GM18511 (cell line): ENCODE data around the gene HTR6.
"Not testable (repeated sequence)": the region's sequence is repeated elsewhere in the genome, so short reads cannot be mapped to it uniquely, and the experiment has no call there.

Experiments
- ATAC-seq: cut with Tn5 transposase; IDR thresholded peaks from one replicate; pipeline ENCODE4 v1.9.1; 2021; ENCODE audit warnings: mild to moderate bottlenecking, moderate library complexity; ENCODE audit not compliant: unreplicated experiment

Gene HTR6

DNA sequence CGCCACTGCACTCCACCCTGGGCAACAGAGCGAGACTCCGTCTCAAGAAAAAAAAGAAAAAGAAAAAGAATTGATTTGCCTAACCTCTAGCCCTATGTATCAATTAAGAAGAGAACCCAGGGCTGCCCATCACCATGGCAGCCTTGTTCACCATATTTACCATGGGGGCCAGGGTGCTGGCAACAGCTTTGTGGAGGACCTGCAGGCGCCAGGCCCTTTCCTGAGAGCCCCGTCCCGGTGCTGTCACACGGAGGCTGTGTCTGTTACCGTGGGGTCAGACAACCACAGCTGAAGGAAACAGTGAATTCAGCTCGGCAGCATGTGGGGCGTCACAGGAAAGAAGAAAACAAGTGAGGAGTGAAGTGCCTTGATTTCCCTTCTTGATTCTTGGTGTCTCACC is 27.1 kb upstream of the HTR6 start:
- no peak for ATAC-seq

DNA sequence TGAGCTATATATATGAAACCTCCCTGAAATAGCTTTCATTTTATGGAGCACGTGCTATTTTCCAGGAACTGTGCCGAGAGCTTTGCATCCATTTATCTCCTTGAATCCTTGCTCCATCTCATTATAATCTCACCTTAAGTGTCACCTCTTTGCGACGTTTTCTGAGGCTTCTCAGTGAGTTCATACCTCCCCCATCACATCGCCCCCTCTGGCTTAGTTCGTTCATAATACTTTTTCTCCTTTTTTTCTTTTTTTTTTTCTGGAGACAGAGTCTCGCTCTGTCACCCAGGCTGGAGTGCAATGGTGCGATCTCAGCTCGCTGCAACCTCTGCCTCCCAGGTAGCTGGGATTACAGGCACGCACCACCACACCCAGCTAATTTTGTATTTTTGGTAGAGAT is 25.4 kb upstream of the HTR6 start:
- not testable (repeated sequence) for ATAC-seq

DNA sequence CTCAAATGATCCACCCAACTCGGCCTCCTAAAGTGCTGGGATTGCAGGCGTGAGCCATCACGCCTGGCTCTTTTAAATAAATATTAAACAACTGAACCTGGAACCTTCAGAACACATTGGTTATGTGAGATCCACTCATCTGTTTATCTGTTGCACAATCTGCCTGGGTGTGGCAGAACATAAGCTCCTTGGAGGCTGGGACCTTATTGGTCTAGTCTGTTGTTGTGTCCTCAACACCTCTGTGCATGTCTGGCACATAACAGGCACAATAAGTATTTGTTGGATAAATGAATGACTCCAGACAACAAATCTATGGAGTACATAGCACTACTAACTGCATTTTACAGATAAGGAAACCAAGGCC is 24.7 kb upstream of the HTR6 start:
- no peak for ATAC-seq

DNA sequence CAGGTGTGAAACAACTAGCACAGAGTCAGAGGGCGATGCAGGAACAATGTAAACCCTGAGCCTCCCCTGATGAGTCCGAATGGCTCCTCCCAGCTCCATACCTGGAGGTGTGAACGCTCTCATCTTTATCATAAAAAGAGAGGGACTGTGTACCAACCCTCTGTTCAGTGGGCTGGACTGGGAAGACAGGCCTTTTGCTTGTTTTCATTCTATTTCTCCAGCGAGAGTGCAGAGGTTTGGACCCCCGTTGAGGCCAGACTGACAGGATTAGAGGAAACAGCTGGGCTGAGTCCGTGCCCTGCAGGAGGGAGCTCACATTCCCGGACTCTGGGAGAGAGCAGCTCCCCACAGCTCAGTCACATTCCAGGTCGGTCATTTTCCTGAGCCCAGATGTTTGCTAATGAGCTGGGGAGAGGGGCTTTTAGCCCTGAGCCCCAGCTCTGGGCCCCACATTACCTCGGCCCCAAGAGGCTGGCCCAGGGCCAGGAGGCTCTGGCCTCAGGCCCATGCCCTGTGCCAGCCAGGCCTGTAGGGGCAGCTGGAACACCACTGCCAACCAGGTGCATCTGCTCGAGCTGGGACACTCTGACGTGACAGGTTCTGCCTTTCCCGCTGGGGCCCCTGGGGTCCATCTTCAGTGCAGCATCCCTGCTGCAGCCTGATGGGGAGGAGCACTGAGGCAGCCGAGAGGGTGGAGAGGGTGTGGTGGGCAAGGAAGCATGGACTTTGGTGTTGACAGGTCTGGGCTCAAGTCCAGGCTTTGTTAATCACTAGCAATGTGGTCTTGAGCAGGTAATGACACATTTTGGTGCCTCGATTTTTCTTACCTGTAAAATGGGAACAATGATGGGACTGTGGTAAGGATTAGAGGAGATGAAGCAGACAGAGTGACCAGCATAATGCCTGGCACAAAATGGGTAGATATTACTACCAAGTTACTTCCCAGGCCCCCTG is 24.0 kb upstream of the HTR6 start:
- ATAC-seq, result no peak

DNA sequence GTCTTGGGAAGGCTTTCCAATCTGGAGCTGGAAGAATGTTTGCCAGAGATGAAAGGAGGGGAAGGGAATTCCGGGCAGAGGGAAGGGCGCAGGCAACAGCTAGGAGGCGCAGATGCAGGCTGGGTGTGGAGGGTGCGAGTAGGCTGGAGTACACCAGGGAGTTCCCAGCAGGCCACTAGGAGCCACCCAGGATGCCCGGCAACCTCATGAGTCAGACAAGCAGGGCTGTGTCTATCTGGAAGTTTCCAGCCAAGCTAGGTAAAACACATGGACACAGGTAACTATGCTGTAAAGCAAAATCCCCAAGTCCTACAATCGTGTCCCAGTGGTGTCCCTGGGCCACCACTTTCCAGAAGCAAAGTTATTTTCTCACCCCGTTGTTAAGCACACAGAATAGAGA is 21.6 kb upstream of the HTR6 start:
- ATAC-seq, result no peak

DNA sequence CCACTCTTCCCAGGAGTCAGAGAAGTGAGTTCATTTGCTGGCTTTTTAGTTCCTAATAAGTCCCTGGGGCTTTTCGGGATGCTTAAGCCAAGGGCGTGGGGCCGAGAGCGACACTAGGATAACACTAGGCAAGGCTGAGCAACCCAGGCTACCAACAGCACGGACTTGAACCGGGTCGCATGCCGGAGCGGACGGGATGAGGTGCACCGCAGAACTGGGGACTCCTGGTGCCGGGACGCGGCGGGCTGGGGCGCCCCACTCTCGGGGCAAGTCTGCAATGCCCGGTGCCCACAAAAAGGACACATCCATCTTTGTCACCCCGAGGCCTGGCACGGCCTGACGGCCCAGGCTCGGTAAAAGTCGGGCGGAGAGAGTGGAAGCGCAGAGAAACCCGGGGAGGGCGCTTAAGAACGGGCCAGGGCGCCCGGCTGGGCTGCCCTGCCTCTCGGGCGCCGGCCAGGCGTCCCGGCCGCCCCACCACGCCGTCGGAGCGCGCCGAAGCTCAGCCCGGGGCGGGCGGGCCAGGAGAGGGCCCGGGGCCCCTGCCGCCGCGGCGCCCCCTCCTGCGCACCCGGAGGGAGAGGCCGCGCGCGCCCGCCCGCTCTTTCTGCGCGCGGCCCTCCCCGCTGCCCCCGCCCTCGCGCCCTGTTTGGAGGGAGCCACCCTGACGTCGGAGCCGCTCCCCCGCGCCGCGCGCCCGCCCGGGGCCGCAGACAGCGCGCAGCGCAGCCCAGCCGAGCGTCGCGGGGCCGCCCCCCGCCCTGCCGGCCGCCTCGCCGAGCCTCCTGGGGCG is 20.9 kb upstream of the HTR6 start, which contains the start of gene NBL1:
Gene NBL1, plus strand, starts transcription at position 710 of the 793 bp plus-strand sequence. CDS start 10,720 bp downstream, outside the sequence.
- no peak for ATAC-seq

DNA sequence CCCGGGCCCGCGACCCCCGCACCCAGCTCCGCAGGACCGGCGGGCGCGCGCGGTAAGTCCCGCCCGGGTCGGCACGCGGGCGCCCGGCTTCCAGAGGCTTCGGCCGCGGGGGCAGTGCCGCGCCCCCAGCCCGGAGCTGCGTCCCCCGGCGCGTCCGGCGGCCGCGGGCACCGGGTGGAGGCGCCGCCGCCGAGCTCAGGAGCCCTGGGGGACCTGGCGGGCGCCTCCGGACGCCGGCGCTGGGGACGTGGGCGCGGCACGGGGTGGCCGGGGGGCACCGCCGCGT is 20.3 kb upstream of the HTR6 start:
- no peak for ATAC-seq

DNA sequence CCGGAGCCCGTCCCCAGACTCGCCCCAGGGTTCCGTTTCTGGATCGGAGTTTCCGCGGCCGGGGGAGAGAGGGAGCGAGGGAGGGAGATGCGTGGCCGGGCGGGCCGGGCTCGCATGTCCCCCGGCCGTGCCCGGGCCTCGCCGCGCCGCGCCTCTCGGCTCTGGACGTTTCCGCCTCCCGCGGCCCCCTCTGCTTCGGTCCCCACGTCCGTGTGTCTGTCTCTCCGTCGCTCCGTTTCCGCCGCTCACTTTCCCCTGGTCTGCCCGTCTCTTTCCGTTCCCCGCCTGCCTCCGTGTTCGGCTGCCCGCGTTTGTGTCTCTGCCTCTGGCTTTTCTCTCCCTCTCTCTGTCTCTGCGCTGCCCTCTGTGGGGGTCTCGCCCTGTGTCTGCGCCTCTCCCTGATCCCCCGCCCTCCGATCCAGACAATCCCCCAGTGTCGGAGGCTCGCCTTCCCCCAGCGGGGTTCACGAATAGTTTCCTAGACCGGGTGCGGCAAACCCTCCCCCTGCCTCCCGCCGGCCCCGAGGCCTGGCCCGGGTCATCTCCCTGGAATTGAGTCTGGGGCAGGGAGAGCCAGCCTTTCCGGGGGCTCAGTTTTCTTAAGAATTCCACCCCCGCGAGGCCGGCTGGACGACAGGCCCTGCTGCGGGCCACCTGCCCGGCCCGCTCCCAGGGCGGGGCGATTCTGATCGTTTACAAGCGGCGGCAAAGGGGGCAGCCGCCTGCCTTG is 19.8 kb upstream of the HTR6 start:
- no peak for ATAC-seq

DNA sequence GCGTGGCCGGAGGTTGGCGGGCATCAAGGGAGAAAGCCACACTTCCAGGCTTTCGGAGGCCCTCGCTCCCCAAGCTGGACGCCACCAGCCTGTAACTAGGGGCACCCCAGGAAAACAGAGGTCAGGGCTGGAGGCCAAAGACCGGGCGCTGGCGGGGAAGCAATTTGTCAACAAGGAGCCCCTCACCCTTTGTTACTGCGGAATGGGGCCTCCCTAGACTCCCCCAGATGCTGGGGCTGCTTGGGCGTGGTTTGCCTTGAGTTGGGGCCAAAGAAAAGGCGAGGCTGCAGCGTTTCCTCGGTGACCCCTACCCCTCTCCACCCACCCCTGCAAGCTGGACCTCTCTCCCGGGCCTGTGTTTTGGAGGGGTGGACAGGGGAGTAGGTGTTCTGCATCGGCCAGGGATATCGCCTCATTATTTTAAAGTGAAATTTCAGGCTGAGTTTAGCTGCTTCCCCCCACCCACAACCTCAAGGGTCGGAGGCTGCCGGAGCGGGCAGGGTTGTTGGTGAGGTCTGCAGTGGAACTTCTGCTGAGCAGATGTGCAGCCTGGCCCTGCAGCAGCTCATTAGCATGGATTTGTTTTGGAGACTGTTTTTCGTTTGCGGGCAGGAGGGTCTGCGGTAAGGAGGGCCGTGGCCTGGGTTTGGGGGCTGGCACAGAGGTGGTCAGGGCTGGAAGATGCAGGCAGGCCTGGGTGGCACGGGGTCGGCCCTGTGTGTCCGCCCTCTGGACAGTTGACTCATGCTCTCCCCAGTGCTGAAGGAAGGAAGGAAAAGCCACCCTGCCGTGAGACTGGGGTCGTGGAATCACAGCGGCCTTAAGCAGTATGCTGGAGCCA is 19.0 kb upstream of the HTR6 start:
- ATAC-seq, result no peak

DNA sequence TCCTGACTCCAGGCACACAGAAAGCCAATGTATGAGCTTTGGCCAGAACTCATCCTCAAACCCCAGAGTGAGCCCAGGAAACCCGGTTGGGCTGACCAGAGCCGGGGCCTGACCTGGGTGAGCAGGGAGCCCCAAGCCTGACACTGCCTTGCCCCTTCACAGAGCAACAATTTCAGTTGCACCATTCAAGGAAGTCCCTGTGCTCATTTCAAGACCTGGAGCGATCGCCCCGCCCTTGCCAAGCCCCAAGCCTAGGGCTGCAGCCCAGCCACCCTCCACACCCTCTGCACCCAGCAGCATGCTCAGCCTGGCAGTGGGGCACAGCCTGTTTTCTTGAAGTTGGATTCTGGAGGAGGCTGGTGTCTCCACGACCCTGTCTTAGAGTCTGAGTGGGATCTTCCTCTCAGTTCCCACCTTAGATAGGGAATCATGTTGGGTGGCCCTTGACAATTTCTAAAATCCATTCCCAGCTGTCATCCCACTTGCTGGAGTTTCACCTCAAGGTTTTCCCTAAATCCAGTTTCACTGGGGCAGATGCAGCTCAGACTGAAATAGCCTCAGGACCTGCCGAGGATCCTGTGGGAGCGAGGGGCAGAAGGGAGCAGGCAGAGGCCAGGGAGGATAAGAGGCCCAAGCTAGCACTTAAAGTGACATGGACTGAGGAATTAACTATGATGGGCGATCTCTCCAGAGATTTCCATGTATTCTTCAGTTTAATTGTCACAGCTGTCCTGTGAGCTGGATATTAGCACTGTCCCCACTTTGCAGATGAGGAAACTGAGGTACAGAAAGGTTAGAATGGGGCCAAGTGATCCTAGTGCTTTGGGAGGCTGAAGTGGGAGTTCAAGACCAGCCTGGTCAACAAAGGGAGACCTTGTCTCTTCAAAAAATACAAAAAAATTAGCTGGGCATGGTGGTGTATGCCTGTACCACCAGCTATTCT is 18.0 kb upstream of the HTR6 start:
- no peak for ATAC-seq

DNA sequence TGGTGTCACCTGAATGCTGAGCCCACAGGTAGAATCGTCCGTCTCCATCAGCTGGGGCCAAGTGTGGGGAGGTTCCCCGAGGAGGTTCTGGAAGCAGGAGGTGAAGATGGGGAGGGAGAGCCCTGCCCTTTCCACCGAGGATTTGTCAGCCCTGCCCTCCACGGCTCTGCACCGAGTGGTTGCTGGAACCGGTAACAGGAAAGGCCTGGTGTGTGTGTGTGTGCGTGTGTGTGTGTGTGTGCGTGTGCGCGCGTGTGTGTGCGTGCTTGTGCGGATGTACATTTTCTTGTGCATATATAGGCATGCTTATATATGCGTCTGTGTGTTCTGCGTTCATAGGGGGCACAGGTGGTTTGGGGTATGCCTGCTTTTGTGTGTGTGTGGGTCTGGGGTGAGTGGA is 17.0 kb upstream of the HTR6 start:
- ATAC-seq, result no peak

DNA sequence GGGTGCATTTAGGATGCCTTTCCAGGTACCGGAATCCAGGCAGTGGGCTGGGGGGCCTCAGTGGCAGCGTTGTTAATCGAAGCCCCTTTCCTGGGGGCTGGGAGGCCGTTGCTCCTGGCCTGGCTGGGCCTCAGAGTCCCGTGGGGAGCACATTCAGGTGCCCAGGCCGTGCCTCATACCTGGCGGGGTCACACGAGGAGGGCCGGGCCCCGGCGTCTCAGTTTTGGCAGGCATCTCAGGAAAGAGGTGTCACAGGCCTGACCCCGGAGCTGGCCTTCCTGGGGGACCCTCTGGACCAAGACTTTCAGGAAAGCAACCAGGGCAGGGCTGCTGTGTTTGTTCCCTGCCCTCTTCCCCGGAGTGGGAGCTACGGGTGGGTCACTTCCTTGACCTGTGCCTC is 16.4 kb upstream of the HTR6 start:
- ATAC-seq, result no peak

DNA sequence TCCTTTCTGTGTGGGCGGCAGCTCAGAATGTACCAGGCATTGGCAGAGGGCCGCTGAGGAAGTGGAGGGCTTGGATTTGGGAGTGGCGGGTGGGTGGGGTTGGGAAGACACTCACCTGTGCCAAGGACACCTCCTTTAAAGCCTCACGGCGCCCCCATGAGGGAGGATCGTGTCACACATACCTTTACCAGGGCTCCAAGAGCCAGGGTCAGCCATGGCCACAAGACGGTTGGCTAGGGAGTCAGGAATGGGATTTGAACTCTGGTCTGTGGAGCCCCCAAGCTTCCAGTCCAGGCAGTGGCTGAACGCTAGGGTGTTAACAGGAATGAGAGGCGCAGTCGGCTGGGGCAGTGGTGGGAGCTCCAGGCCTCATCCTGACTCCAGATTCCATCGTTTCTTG is 16.0 kb upstream of the HTR6 start:
- ATAC-seq, result no peak

DNA sequence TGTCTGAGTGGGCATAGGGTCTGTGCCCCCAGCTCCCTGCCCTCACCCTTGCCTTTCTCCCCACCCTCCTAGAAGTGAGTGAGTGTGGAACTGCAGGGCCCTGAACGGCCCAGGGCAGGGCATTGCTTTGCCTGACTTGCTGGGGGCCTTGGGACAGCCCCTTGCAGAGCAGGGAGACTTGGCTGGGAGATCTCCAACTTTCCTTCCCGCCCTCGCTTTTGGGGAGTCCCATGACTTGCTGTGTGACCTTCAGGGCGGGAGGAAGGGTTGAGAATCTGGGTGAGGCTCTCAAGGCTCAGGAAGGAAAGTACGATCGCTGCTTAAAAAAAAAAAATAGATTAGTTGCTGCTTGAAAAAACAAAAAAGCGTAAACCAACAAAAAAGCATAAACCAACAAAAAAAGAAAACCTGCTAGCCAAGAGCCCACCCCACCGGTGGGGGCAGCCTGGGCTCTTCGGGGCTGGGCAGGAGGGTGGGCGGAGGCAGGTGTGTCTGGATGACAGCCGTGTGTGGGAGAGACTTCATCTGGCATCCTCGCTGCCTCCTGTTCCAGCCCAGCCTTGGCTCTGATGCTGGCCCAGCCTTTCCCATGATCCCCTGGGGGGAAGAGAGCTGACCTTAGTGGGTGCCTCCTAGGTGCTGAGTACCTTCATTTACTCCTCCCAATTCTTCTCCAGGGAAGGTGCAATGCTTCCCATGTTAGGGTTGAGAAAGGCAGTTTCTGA is 14.1 kb upstream of the HTR6 start:
- no peak for ATAC-seq

DNA sequence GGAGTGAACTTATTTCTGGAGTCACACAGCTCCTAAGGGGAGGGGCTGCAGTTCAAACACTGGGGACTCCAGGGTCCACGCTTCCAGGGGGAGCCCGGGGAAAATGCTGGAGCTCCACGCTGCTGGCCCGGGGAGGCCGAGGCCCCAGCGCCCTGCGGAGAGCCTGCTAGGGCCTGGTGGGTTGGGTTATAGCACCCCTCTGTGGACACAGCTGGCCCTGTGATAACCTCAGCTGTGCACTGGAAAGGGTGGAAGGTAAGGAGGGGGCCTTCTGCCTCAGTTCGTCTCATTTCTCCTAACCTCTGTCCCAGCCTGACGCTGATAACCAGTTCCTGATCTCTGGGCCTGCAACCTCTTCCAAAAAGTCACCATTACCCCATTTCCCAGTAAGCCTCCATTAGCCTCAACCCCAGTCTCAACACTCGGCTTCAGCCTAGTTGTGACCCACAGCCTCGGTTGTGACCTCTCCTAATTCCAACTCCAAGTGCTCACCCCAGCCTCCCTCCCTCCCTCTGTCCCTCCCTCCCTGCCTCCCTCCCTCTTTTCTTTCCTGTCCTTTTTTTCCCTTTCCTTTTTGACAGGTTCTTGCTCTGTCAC is 13.4 kb upstream of the HTR6 start:
- no peak for ATAC-seq

DNA sequence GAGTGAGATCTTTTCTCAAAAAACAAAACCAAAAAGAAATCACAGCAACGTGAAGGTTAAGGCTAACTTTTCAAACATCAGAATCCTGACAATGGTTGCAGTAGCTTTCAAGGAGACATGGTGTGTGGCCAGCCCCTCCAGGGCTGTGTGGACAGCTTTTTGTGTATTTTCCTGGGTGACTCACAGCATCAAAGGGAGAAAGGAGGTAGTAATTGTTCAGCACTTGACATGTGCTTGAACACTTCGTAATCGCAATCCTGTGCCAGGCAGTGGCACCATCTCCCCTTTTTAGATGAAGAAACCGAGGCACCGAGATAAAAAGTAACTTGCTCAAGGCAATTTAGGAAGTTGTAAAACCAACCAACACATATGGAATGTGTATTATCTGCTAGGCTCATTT is 10.3 kb upstream of the HTR6 start:
- no peak for ATAC-seq

DNA sequence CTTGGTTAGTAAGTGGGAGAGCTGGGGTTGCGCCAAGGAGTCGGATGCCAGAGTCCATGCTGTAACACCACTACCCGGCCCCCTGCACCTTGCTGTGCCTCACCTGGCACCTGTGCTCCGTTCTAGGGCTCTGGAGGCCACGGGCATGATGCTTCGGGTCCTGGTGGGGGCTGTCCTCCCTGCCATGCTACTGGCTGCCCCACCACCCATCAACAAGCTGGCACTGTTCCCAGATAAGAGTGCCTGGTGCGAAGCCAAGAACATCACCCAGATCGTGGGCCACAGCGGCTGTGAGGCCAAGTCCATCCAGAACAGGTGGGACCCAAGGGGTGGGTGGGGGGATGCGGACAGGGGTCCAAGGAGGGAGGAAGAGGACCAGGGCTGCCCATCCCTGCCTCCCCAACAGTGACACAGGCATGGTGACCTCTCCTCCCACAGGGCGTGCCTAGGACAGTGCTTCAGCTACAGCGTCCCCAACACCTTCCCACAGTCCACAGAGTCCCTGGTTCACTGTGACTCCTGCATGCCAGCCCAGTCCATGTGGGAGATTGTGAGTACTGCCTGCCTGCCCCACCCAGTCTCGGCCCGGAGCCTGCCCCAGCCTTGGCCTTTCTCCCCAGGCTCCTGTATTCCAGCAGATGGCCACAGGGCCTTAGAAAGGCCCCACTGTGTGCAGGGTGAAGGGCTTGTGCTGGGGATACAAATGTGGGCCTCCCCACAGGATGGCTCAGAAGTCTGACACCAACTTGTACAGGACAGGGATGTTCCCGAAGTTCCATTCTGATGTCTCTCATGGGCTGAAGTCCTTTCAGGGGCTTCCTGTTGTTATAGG is 9.6 kb upstream of the HTR6 start:
- ATAC-seq, result no peak

DNA sequence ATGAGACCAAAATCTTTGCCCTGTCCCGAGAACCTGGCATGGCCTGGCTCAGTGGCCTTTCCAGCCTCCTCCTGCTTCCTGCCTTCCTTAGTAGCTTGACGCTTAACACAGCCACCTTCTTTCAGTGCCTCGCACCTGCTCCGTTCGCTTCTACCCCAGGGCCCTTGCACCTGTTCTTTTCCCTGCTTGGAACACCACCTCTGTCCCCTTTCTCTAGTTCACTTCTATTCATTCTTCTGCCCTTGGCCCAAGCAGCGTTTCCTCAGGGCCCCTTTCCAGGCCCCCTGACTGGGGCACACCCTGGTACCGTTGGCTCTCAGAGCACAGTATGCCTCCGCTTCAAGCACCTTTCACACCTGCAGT is 9.0 kb upstream of the HTR6 start:
- ATAC-seq, result no peak
